A549 (cell line): ENCODE measurements around the gene CHST10. TPM values are rescaled to one million over a fixed set of nuclear protein-coding genes. Genes with fewer than 3 reads are reported as not detected.

ENCODE experiments used
- ATAC-seq, 2 experiments: fragments of 200-7000 bp in 1 of 2; fragments of >200 bp in 1 of 2; cut with Nextera tagmentation in 1 of 2; cut with Tn5 transposase in 1 of 2; 3 replicates each; pipeline versions ENCODE4 v1.8.0 to v1.9.1; 2018 to 2020; ENCODE audit warnings: mild to moderate bottlenecking in 1 of 2, moderate library complexity in 1 of 2
- CTCF ChIA-PET: fragments of 300-600 bp; sonication (Branson Sonifier 250); formaldehyde crosslinking; extraction: SDS; loops from one replicate; lab custom pipeline; 2021; ENCODE audit warnings: antibody characterized with exemption, inconsistent platforms; lab: Yijun Ruan, JAX
- POLR2A ChIA-PET: fragments of 350-600 bp; formaldehyde crosslinking; extraction: SDS; loops from one replicate; lab custom pipeline; 2021; ENCODE audit warnings: antibody characterized with exemption, inconsistent platforms; lab: Yijun Ruan, JAX
- DNase-seq, 2 experiments: peaks; one replicate each; pipeline versions ENCODE4 v3.0.0 to v3.0.0-alpha.2; 2011 to 2016; ENCODE audit warnings: low read depth in 1 of 2, low spot score in 1 of 2
- FAIRE-seq: peaks from 2 replicates; lab custom pipeline; 2011; peaks lifted over from hg19 to GRCh38; lab: Jason Lieb, UNC
- H3K27ac ChIP-seq, 2 experiments: fragments of >200 bp; sonication (Bioruptor Twin); formaldehyde crosslinking; 3 replicates each; pipeline ENCODE4 v1.5.1; 2016 to 2017
- H3K4me1 ChIP-seq: fragments of >200 bp; sonication (Bioruptor Twin); formaldehyde crosslinking; 3 replicates; pipeline ENCODE4 v1.6.1; 2016
- H3K4me2 ChIP-seq: fragments of >200 bp; sonication (Bioruptor Twin); formaldehyde crosslinking; 3 replicates; pipeline ENCODE4 v1.6.1; 2016
- H3K4me3 ChIP-seq: fragments of >200 bp; sonication (Bioruptor Twin); formaldehyde crosslinking; 3 replicates; pipeline ENCODE4 v1.5.1; 2016
- H3K9me3 ChIP-seq: fragments of >200 bp; sonication (Bioruptor Twin); formaldehyde crosslinking; 3 replicates; pipeline ENCODE4 v1.6.1; 2016
- CBX2 ChIP-seq: fragments of 200-600 bp; sonication (generic); IDR thresholded peaks from 2 replicates; pipeline ENCODE4 v1.6.1; 2016; ENCODE audit warnings: low read depth, mild to moderate bottlenecking, borderline replicate concordance
- CBX8 ChIP-seq: fragments of 200-600 bp; sonication (generic); IDR thresholded peaks from 2 replicates; pipeline ENCODE4 v1.6.1; 2016
- CEBPB ChIP-seq, 2 experiments: fragments of >200 bp in 1 of 2; sonication (Bioruptor Twin) in 1 of 2; formaldehyde crosslinking in 1 of 2; IDR thresholded peaks; 2 replicates each; pipeline ENCODE4 v1.6.1; 2012 to 2016
- CHD2 ChIP-seq: fragments of 150-350 bp; IDR thresholded peaks from 2 replicates; pipeline ENCODE4 v1.6.1; 2014; ENCODE audit warnings: low read length; ENCODE audit not compliant: partially characterized antibody
- CHD4 ChIP-seq: fragments of 200-600 bp; sonication (generic); IDR thresholded peaks from 2 replicates; pipeline ENCODE4 v1.6.1; 2016; ENCODE audit warnings: antibody characterized with exemption, mild to moderate bottlenecking, borderline replicate concordance
- EHF ChIP-seq: fragments of 250-450 bp; sonication (Bioruptor Pico); IDR thresholded peaks from 2 replicates; pipeline ENCODE4 v1.5.0; 2020; ENCODE audit warnings: mild to moderate bottlenecking
- EHMT2 ChIP-seq: fragments of 200-600 bp; sonication (generic); IDR thresholded peaks from 2 replicates; pipeline ENCODE4 v1.6.1; 2016; ENCODE audit warnings: antibody characterized with exemption, low read depth, mild to moderate bottlenecking, moderate library complexity
- ESRRA ChIP-seq: fragments of 150-350 bp; IDR thresholded peaks from 2 replicates; pipeline ENCODE4 v1.6.1; 2014; ENCODE audit warnings: mild to moderate bottlenecking, low read length, borderline replicate concordance
- FOSB ChIP-seq: fragments of 250-450 bp; sonication (Bioruptor Pico); IDR thresholded peaks from 2 replicates; pipeline ENCODE4 v1.5.0; 2020; ENCODE audit warnings: mild to moderate bottlenecking, moderate library complexity
- FOSL2 ChIP-seq, 2 experiments: fragments of 450-650 bp in 1 of 2; fragments of >200 bp in 1 of 2; sonication (Bioruptor Twin) in 1 of 2; formaldehyde crosslinking; IDR thresholded peaks; 2 replicates each; pipeline versions ENCODE4 v1.5.0 to v1.6.1; 2016 to 2020; ENCODE audit warnings: mild to moderate bottlenecking in 1 of 2, moderate library complexity in 1 of 2
- FOXS1 ChIP-seq: fragments of 250-450 bp; sonication (Bioruptor Pico); IDR thresholded peaks from 2 replicates; pipeline ENCODE4 v1.5.0; 2020; ENCODE audit warnings: mild to moderate bottlenecking, moderate library complexity
- HEYL ChIP-seq: fragments of 250-450 bp; sonication (Bioruptor Pico); IDR thresholded peaks from 2 replicates; pipeline ENCODE4 v1.8.0; 2021; ENCODE audit warnings: mild to moderate bottlenecking, moderate library complexity
- HOXB5 ChIP-seq: fragments of 250-450 bp; sonication (Bioruptor Pico); IDR thresholded peaks from 2 replicates; pipeline ENCODE4 v1.5.0; 2020; ENCODE audit warnings: mild to moderate bottlenecking, moderate library complexity
- JUNB ChIP-seq: fragments of >200 bp; sonication (Bioruptor Twin); formaldehyde crosslinking; IDR thresholded peaks from 2 replicates; pipeline ENCODE4 v1.6.1; 2016
- KDM5A ChIP-seq: fragments of 200-600 bp; sonication (generic); IDR thresholded peaks from 2 replicates; pipeline ENCODE4 v1.6.1; 2016; ENCODE audit warnings: antibody characterized with exemption, mild to moderate bottlenecking
- MYC ChIP-seq: IDR thresholded peaks from 2 replicates; pipeline ENCODE4 v1.6.1; 2012; ENCODE audit warnings: mild to moderate bottlenecking, inconsistent platforms, low read length, improper control_type of control experiment, borderline replicate concordance
- PHF8 ChIP-seq: fragments of 200-600 bp; sonication (generic); IDR thresholded peaks from 2 replicates; pipeline ENCODE4 v1.6.1; 2016; ENCODE audit warnings: low read depth, mild to moderate bottlenecking, antibody characterized with exemption, moderate library complexity, borderline replicate concordance
- POLR2A ChIP-seq: IDR thresholded peaks from 2 replicates; pipeline ENCODE4 v1.6.1; 2012; ENCODE audit warnings: mild to moderate bottlenecking, low read length
- POLR2AphosphoS2 ChIP-seq: conservative IDR thresholded peaks from 2 replicates; pipeline ENCODE4 v1.6.1; 2012; ENCODE audit warnings: low read length, improper control_type of control experiment, inconsistent platforms
- RARB ChIP-seq: fragments of 250-450 bp; sonication (Bioruptor Pico); IDR thresholded peaks from 2 replicates; pipeline ENCODE4 v1.8.0; 2021; ENCODE audit warnings: mild to moderate bottlenecking, moderate library complexity
- RFX5 ChIP-seq: fragments of 450-650 bp; IDR thresholded peaks from 2 replicates; pipeline ENCODE4 v1.7.1; 2014; ENCODE audit warnings: antibody characterized with exemption, mild to moderate bottlenecking, moderate library complexity
- RNF2 ChIP-seq: fragments of 200-600 bp; sonication (generic); IDR thresholded peaks from 2 replicates; pipeline ENCODE4 v1.6.1; 2016; ENCODE audit warnings: low read depth, mild to moderate bottlenecking, antibody characterized with exemption, moderate library complexity, borderline replicate concordance
- SREBF2 ChIP-seq: fragments of 450-650 bp; IDR thresholded peaks from 2 replicates; pipeline ENCODE4 v1.6.1; 2014; ENCODE audit warnings: mild to moderate bottlenecking, moderate library complexity
- ZC3H11A ChIP-seq: fragments of 450-650 bp; IDR thresholded peaks from 2 replicates; pipeline ENCODE4 v1.6.1; 2014; ENCODE audit warnings: antibody characterized with exemption, mild to moderate bottlenecking
- ZFP36 ChIP-seq: fragments of 450-650 bp; IDR thresholded peaks from 2 replicates; pipeline ENCODE4 v1.6.1; 2014; ENCODE audit warnings: borderline replicate concordance; ENCODE audit not compliant: partially characterized antibody
- WGBS: methylation state at CpG from one replicate; pipeline ENCODE4 v1.1.6; 2017; ENCODE audit errors: missing lambda C conversion rate; 5-methylcytosine and 5-hydroxymethylcytosine counted together
- polyA plus RNA-seq, 4 experiments: library from polyadenylated mRNA; depleted of rRNA in 3 of 4; stranded (reverse); fragments of >200 nt; fragmentation: RNase III in 1 of 4; extraction: RNeasy Plus Mini Kit Qiagen cat#74134 plus additional on column Dnase treatment in 1 of 4; gene quantifications; 2 replicates in 3 of 4; 3 replicates in 1 of 4; pipeline ENCODE4 v1.2.3, GENCODE V29; 2011 to 2017
- TF ChIP-seq, protein P1 (sequence below): fragments of >200 bp; sonication (Bioruptor Twin); formaldehyde crosslinking; IDR thresholded peaks from 3 replicates; pipeline ENCODE4 v1.6.1; 2016
- TF ChIP-seq, protein P2 (sequence below): IDR thresholded peaks from 2 replicates; pipeline ENCODE4 v1.6.1; 2012
- TF ChIP-seq, protein P3 (sequence below): IDR thresholded peaks from 2 replicates; pipeline ENCODE4 v1.6.1; 2012

The CHST10 gene
- polyA plus RNA-seq, 2 of the 4 experiments (the other 2 are of a cell fraction), result 16.6 to 24.0 TPM

DNA sequence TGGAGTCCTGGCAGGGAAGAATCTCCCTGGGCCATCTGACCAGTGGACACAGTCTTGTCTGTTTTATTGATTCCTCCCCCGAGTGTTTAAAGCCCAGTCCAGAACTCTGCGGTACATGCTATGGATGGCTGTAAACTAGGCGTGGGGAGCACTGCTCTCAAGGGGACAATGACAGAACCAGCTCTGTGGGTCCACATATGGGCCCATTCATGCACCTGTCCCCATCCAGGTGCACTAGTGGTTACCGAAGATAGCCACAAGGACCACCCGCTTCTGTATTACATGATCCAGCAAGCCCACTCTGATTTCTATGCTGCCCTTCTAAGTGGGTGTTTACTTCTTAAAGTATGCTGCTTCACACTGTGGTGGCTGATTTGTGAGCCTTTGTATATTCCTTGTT is 21.0 kb downstream of the CHST10 start:
- DNase-seq (no peak), FAIRE-seq (no peak), ATAC-seq (no peak)
- CTCF ChIA-PET, result interaction anchor here (1.3 to 1.7 kb wide), 2 partner anchors 13 to 134 kb away, joined by 3 to 6 read pairs; no protein-coding TSS in a partner anchor
- Histone ChIP-seq H3K4me1 (no peaks in the 10 kb centered on the region), H3K27ac (no peak overlapping the region), H3K4me2 (no peak overlapping the region), H3K4me3 (no peak overlapping the region), H3K9me3 (no peaks in the 10 kb centered on the region)
- no peak for TF ChIP-seq HEYL (CRISPR knock-in tag)
- WGBS, result 88% methylated on average over 5 of the region's 5 CpGs
- POLR2A ChIA-PET, result no interaction called here

DNA sequence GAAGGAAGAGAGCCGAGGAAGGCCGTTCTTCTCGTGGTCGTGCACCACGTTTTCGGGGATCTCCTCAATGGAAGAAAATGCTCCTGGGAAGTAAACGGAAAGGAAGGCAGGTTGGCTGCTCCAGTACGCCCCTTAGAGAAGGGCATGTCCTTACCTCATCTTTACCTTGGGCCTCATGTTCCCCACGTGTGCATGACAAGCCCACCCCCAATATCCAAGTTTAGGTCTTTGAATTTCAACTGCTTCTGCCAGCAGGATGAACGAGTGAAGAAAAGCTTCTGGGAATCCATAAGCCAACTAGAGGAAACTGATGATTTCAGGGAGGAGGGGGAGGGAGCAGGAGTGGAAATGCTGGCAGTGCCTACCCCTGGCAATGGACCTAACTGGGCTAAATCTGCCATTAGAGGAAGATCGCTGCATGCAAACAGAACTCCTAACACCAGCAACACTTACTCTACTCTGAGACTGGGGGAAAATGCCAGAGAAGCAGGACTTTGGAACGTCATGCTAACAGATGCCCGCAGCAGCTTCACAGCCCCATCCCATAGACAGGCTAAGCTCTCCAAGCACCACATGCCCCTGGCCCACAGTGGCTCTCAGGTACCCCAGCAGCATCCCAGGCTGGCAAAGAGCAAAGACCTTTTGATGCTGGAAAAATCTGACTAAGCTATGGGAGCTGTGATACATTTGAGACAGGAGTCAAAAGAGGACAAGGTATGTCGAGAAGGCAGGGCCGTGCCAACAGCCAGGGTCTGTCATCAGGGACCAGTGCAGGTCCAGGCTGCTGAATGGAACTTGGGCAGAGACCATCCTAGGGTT is 21.7 kb downstream of the CHST10 start:
- ATAC-seq, result no peak
- no peak overlapping the region for H3K4me3 ChIP-seq
- ChIA-PET CTCF (interaction anchor here (1.7 kb wide), 1 partner anchor 133 kb away, joined by 6 read pairs; no protein-coding TSS in a partner anchor), POLR2A (no interaction called here)
- no peak for DNase-seq
- no peaks in the 10 kb centered on the region for H3K9me3 ChIP-seq
- no peak overlapping the region for H3K4me2 ChIP-seq
- TF ChIP-seq CBX8, result no peak
- TF ChIP-seq SREBF2, result no peak
- TF ChIP-seq POLR2AphosphoS2, result no peak
- no peak for TF ChIP-seq PHF8
- no peak for FAIRE-seq
- no peaks in the 10 kb centered on the region for H3K4me1 ChIP-seq
- no peak overlapping the region for H3K27ac ChIP-seq
- 89% methylated on average over 15 of the region's 15 CpGs for WGBS

DNA sequence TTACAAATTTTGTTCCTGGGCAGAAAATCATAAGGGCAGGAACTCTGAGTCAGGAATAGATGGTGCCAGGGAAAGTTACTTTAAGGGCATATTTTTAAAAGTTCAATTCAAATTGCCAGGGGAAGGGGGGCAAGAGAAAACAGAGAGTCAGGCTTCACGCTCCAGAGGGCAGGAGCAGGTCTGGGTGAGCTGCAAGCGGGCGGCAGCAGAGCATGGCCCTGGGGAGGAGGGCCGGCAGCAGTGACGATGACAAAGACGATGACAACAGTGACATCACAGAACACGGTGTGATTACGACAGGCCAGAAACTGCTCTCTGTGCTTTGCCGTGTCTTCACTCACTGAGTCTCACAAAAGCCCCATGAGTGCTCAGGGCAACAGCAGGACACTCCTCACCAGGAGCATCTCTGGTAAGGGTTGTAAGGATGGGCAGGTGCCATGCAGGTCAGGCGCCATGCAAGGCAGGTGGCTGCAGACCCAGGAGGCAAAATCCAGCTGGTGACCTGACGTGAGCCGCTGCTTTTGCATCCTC is 23.3 kb downstream of the CHST10 start:
- ATAC-seq (no peak), FAIRE-seq (no peak), DNase-seq (no peak)
- no peak overlapping the region for H3K27ac ChIP-seq
- ChIA-PET POLR2A (no interaction called here), CTCF (interaction anchor here (1.1 kb wide), 2 partner anchors 10 to 13 kb away, joined by 5 to 6 read pairs; no protein-coding TSS in a partner anchor)
- WGBS, result 88% methylated on average over 12 of the region's 12 CpGs
- TF ChIP-seq CHD4 (no peak), FOXS1 (CRISPR knock-in tag) (no peak), CHD2 (no peak), CEBPB (IDR thresholded peaks at IDR 0.05) (no peak), EHMT2 (no peak), ZC3H11A (no peak), RARB (CRISPR knock-in tag) (no peak), RNF2 (no peak), POLR2AphosphoS2 (no peak), JUNB (no peak)
- no peaks in the 10 kb centered on the region for H3K9me3 ChIP-seq
- H3K4me1 ChIP-seq, result no peaks in the 10 kb centered on the region
- H3K4me3 ChIP-seq, result no peak overlapping the region
- no peak overlapping the region for H3K4me2 ChIP-seq

DNA sequence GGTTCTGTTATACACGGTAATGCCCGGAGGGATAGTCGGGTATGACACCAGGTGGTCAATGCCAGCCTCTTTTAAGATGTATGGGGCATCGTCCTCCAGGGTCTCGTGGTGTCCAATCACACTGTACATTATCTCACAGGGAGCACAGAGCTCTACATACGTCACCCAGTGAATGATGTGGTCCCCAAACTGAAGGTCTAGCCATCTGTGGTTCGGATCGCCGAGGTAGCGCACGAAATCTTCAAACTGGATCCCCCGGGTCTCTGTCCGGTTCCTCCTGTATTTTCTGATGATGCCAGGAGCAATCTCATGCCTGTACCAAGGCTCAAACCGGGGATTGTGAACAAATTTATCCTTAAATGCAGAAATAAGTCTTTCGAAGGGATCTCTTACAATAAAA is 24.1 kb downstream of the CHST10 start:
- DNase-seq, result no peak
- ATAC-seq, result no peak
- Histone ChIP-seq H3K4me3 (no peak overlapping the region), H3K4me2 (no peak overlapping the region), H3K27ac (no peak overlapping the region), H3K4me1 (no peaks in the 10 kb centered on the region), H3K9me3 (no peaks in the 10 kb centered on the region)
- ChIA-PET CTCF (no interaction called here), POLR2A (no interaction called here)
- WGBS, result 93% methylated on average over 15 of the region's 15 CpGs
- TF ChIP-seq POLR2A, result no peak
- TF ChIP-seq, protein P1, sequence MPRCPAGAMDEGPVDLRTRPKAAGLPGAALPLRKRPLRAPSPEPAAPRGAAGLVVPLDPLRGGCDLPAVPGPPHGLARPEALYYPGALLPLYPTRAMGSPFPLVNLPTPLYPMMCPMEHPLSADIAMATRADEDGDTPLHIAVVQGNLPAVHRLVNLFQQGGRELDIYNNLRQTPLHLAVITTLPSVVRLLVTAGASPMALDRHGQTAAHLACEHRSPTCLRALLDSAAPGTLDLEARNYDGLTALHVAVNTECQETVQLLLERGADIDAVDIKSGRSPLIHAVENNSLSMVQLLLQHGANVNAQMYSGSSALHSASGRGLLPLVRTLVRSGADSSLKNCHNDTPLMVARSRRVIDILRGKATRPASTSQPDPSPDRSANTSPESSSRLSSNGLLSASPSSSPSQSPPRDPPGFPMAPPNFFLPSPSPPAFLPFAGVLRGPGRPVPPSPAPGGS, result no peak
- TF ChIP-seq CBX8, result no peak
- no peak for TF ChIP-seq SREBF2
- no peak for TF ChIP-seq RNF2
- TF ChIP-seq, protein P2, sequence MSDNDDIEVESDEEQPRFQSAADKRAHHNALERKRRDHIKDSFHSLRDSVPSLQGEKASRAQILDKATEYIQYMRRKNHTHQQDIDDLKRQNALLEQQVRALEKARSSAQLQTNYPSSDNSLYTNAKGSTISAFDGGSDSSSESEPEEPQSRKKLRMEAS, result no peak
- TF ChIP-seq ESRRA, result no peak
- TF ChIP-seq RARB (CRISPR knock-in tag), result no peak
- TF ChIP-seq CHD2, result no peak
- TF ChIP-seq, protein P3, sequence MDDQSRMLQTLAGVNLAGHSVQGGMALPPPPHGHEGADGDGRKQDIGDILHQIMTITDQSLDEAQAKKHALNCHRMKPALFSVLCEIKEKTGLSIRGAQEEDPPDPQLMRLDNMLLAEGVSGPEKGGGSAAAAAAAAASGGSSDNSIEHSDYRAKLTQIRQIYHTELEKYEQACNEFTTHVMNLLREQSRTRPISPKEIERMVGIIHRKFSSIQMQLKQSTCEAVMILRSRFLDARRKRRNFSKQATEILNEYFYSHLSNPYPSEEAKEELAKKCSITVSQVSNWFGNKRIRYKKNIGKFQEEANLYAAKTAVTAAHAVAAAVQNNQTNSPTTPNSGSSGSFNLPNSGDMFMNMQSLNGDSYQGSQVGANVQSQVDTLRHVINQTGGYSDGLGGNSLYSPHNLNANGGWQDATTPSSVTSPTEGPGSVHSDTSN, result no peak
- no peak for TF ChIP-seq EHF
- TF ChIP-seq RFX5, result no peak
- TF ChIP-seq CBX2, result no peak
- no peak for TF ChIP-seq FOSB
- no peak for TF ChIP-seq HOXB5 (CRISPR knock-in tag)
- no peak for TF ChIP-seq FOSL2 (IDR thresholded peaks at IDR 0.05)
- no peak for TF ChIP-seq FOSL2 (CRISPR knock-in tag; IDR thresholded peaks at IDR 0.05)
- TF ChIP-seq ZFP36, result no peak
- TF ChIP-seq MYC, result no peak
- no peak for TF ChIP-seq KDM5A
- TF ChIP-seq, all 56 proteins: peak for 0
- FAIRE-seq, result no peak
